KMS-11 (cell line): Measurements from ENCODE around the gene ZNF10.

ENCODE experiments used
- H2AFZ ChIP-seq: fragments of 200-600 bp; sonication (generic); 2 replicates; pipeline ENCODE4 v1.6.1; 2016; ENCODE audit warnings: antibody characterized with exemption, mixed run types, low read depth
- H3K27ac ChIP-seq: fragments of 200-600 bp; sonication (generic); 2 replicates; pipeline ENCODE4 v1.6.1; 2016; ENCODE audit warnings: mild to moderate bottlenecking, mixed run types
- H3K27me3 ChIP-seq: fragments of 200-600 bp; sonication (generic); 2 replicates; pipeline ENCODE4 v1.6.1; 2017; ENCODE audit warnings: mild to moderate bottlenecking, low read depth, mixed run types, moderate library complexity; ENCODE audit not compliant: insufficient read depth
- H3K36me3 ChIP-seq: fragments of 200-600 bp; sonication (generic); 2 replicates; pipeline ENCODE4 v1.6.1; 2017; ENCODE audit warnings: mild to moderate bottlenecking, mixed run types; ENCODE audit not compliant: insufficient read depth
- H3K4me1 ChIP-seq: fragments of 200-600 bp; sonication (generic); 2 replicates; pipeline ENCODE4 v1.6.1; 2016; ENCODE audit warnings: mild to moderate bottlenecking, low read depth, mixed run types; ENCODE audit not compliant: poor library complexity, severe bottlenecking
- H3K4me2 ChIP-seq: fragments of 200-600 bp; sonication (generic); 2 replicates; pipeline ENCODE4 v1.7.0; 2016; ENCODE audit warnings: mild to moderate bottlenecking, mixed run types
- H3K4me3 ChIP-seq: fragments of 200-600 bp; sonication (generic); IDR thresholded peaks from 2 replicates; pipeline ENCODE4 v1.6.1; 2017; ENCODE audit warnings: low read depth, low read length, mixed read lengths; ENCODE audit not compliant: insufficient read depth
- H3K79me2 ChIP-seq: fragments of 200-600 bp; sonication (generic); 2 replicates; pipeline ENCODE4 v1.6.1; 2016; ENCODE audit warnings: low read depth, mixed run types; ENCODE audit not compliant: insufficient read depth
- H3K9ac ChIP-seq: fragments of 200-600 bp; sonication (generic); 2 replicates; pipeline ENCODE4 v1.6.1; 2016; ENCODE audit warnings: mild to moderate bottlenecking, mixed run types
- H4K20me1 ChIP-seq: fragments of 200-600 bp; sonication (generic); 2 replicates; pipeline ENCODE4 v1.6.1; 2016; ENCODE audit warnings: mild to moderate bottlenecking, mixed run types; ENCODE audit not compliant: insufficient read depth
- TF ChIP-seq, protein P1 (sequence below): fragments of 200-600 bp; sonication (generic); conservative IDR thresholded peaks from 2 replicates; pipeline ENCODE4 v1.6.1; 2017; ENCODE audit warnings: low read depth, mild to moderate bottlenecking, antibody characterized with exemption, low read length, moderate library complexity, mixed read lengths

Gene ZNF10

GRCh38 chr12:133204264-133204603 is 73.8 kb downstream of the ZNF10 start:
- TF ChIP-seq, protein P1, sequence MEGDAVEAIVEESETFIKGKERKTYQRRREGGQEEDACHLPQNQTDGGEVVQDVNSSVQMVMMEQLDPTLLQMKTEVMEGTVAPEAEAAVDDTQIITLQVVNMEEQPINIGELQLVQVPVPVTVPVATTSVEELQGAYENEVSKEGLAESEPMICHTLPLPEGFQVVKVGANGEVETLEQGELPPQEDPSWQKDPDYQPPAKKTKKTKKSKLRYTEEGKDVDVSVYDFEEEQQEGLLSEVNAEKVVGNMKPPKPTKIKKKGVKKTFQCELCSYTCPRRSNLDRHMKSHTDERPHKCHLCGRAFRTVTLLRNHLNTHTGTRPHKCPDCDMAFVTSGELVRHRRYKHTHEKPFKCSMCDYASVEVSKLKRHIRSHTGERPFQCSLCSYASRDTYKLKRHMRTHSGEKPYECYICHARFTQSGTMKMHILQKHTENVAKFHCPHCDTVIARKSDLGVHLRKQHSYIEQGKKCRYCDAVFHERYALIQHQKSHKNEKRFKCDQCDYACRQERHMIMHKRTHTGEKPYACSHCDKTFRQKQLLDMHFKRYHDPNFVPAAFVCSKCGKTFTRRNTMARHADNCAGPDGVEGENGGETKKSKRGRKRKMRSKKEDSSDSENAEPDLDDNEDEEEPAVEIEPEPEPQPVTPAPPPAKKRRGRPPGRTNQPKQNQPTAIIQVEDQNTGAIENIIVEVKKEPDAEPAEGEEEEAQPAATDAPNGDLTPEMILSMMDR = no peak
- Histone ChIP-seq H3K4me3 (no peak overlapping the region), H3K79me2 (no peaks in the 10 kb centered on the region), H3K9ac (no peak overlapping the region), H3K4me1 (no peaks in the 10 kb centered on the region), H2AFZ (no peak overlapping the region), H3K27me3 (no peaks in the 10 kb centered on the region), H3K27ac (no peak overlapping the region), H3K4me2 (no peak overlapping the region), H4K20me1 (no peaks in the 10 kb centered on the region), H3K36me3 (no peaks in the 10 kb centered on the region)

GRCh38 chr12:133206390-133206789 is 76.0 kb downstream of the ZNF10 start:
- no peaks in the 10 kb centered on the region for H3K79me2 ChIP-seq
- H3K4me2 ChIP-seq = no peak overlapping the region
- H3K27ac ChIP-seq = no peak overlapping the region
- TF ChIP-seq, protein P1 = no peak
- H3K4me3 ChIP-seq = no peak overlapping the region
- no peaks in the 10 kb centered on the region for H3K36me3 ChIP-seq
- no peaks in the 10 kb centered on the region for H3K4me1 ChIP-seq
- no peaks in the 10 kb centered on the region for H4K20me1 ChIP-seq
- no peak overlapping the region for H3K9ac ChIP-seq
- no peak overlapping the region for H2AFZ ChIP-seq
- no peaks in the 10 kb centered on the region for H3K27me3 ChIP-seq
